GM19023 (cell line): Measurements from ENCODE around the gene KCNIP4.
A peak's percentile ranks its signal among the peaks of the same experiment; 100 is the strongest.
"Not testable (repeated sequence)": the region's sequence is repeated elsewhere in the genome, so short reads cannot be mapped to it uniquely, and the experiment has no call there.

ENCODE experiments used
- ATAC-seq: cut with Tn5 transposase; IDR thresholded peaks from one replicate; pipeline ENCODE4 v1.9.1; 2021; ENCODE audit warnings: mild to moderate bottlenecking, moderate library complexity; ENCODE audit not compliant: unreplicated experiment

The KCNIP4 gene

GRCh38 chr4:20813700-20814099 lies 1134.9 kb downstream of the KCNIP4 start:
- no peak for ATAC-seq

GRCh38 chr4:20809812-20810211 lies 1138.8 kb downstream of the KCNIP4 start:
- no peak for ATAC-seq

GRCh38 chr4:20805716-20806115 lies 1142.9 kb downstream of the KCNIP4 start:
- no peak for ATAC-seq

- ATAC-seq, result no peak
These were observed 1160.5 kb downstream of the KCNIP4 start for GRCh38 chr4:20787940-20788665.

GRCh38 chr4:20783134-20783533 lies 1165.4 kb downstream of the KCNIP4 start:
- ATAC-seq, result not testable (repeated sequence)

- ATAC-seq, result no peak
These were observed 1169.7 kb downstream of the KCNIP4 start for GRCh38 chr4:20778896-20779295.

- peak; percentile 74 for ATAC-seq
These were observed 1175.2 kb downstream of the KCNIP4 start for GRCh38 chr4:20773144-20773997.

- no peak for ATAC-seq
These were observed 1184.1 kb downstream of the KCNIP4 start for GRCh38 chr4:20764366-20764992.

GRCh38 chr4:20761826-20762225 lies 1186.7 kb downstream of the KCNIP4 start:
- no peak for ATAC-seq

GRCh38 chr4:20761382-20761781 lies 1187.2 kb downstream of the KCNIP4 start:
- no peak for ATAC-seq

GRCh38 chr4:20760053-20760452 lies 1188.5 kb downstream of the KCNIP4 start:
- no peak for ATAC-seq

GRCh38 chr4:20754036-20754435 lies 1194.5 kb downstream of the KCNIP4 start:
- no peak for ATAC-seq

- no peak for ATAC-seq
These were observed 1195.9 kb downstream of the KCNIP4 start for GRCh38 chr4:20752641-20753040.

GRCh38 chr4:20746000-20746399 lies 1202.6 kb downstream of the KCNIP4 start:
- ATAC-seq, result not testable (repeated sequence)

- no peak for ATAC-seq
These were observed 1212.6 kb downstream of the KCNIP4 start for GRCh38 chr4:20735931-20736330.

- ATAC-seq, result peak; percentile 95
These were observed 1223.7 kb downstream of the KCNIP4 start for GRCh38 chr4:20724915-20725314.

- no peak for ATAC-seq
These were observed 1225.1 kb downstream of the KCNIP4 start for GRCh38 chr4:20723463-20723862.

- ATAC-seq, result no peak
These were observed 1225.6 kb downstream of the KCNIP4 start for GRCh38 chr4:20723019-20723418.

GRCh38 chr4:20711335-20711734 lies 1237.2 kb downstream of the KCNIP4 start:
- ATAC-seq, result no peak

GRCh38 chr4:20700007-20700761 lies 1248.4 kb downstream of the KCNIP4 start, which contains the start of gene PACRGL:
Gene PACRGL, plus strand, starts transcription at chr4:20700458. Its CDS starts 4,024 bp downstream, at chr4:20704482.
- peak; percentile 100 for ATAC-seq

- no peak for ATAC-seq
These were observed 1249.8 kb downstream of the KCNIP4 start for GRCh38 chr4:20698820-20699219.
